OCI-LY7 (cell line): ENCODE data around the gene CCT7. TPM values are rescaled to one million over a fixed set of nuclear protein-coding genes. Genes with fewer than 3 reads are reported as not detected.

Experiments
- BruUV-seq: library from RNA; stranded (reverse); fragments of 400-500 nt; replicated peaks from 2 replicates; lab custom pipeline; 2021; lab: Mats Ljungman, UMichigan
- CTCF ChIA-PET: fragments of 300-600 bp; sonication (Branson Sonifier 250); formaldehyde crosslinking; loops from one replicate; lab custom pipeline; 2022; ENCODE audit warnings: antibody characterized with exemption; ENCODE audit not compliant: unreplicated experiment; lab: Charles Lee
- POLR2A ChIA-PET: fragments of 300-600 bp; sonication (Branson Sonifier 250); formaldehyde crosslinking; loops from one replicate; lab custom pipeline; 2022; ENCODE audit warnings: antibody characterized with exemption; lab: Charles Lee
- DNase-seq: peaks from one replicate; pipeline ENCODE4 v3.0.0-alpha.2; 2015; ENCODE audit warnings: low spot score
- H2AFZ ChIP-seq: fragments of 200-600 bp; sonication (generic), shearing (Covaris generic); 2 replicates; pipeline ENCODE4 v1.6.1; 2014; ENCODE audit warnings: mild to moderate bottlenecking, antibody characterized with exemption, low read length, moderate library complexity
- H3K27ac ChIP-seq: fragments of 200-600 bp; sonication (generic); 2 replicates; pipeline ENCODE4 v1.5.1; 2014; ENCODE audit warnings: mixed run types, low read depth, mild to moderate bottlenecking, moderate library complexity, low read length, inconsistent platforms; ENCODE audit not compliant: poor library complexity, severe bottlenecking
- H3K36me3 ChIP-seq: fragments of 200-600 bp; sonication (generic); 2 replicates; pipeline ENCODE4 v1.6.1; 2014; ENCODE audit warnings: mild to moderate bottlenecking, antibody characterized with exemption, low read length, moderate library complexity, mixed read lengths; ENCODE audit not compliant: insufficient read depth
- H3K4me1 ChIP-seq: fragments of 200-600 bp; sonication (generic); 2 replicates; pipeline ENCODE4 v1.5.1; 2014; ENCODE audit warnings: mild to moderate bottlenecking, low read length; ENCODE audit not compliant: insufficient read depth, poor library complexity, severe bottlenecking
- H3K4me2 ChIP-seq: fragments of 200-600 bp; sonication (generic); 2 replicates; pipeline ENCODE4 v1.6.1; 2014; ENCODE audit warnings: mild to moderate bottlenecking, low read length
- H3K4me3 ChIP-seq: fragments of 200-600 bp; sonication (generic); 2 replicates; pipeline ENCODE4 v1.5.1; 2014; ENCODE audit warnings: mild to moderate bottlenecking, low read depth, low read length; ENCODE audit not compliant: poor library complexity, severe bottlenecking
- H3K79me2 ChIP-seq: fragments of 200-600 bp; sonication (generic); 2 replicates; pipeline ENCODE4 v1.6.1; 2016; ENCODE audit warnings: low read depth, mild to moderate bottlenecking, low read length, moderate library complexity, mixed read lengths; ENCODE audit not compliant: insufficient read depth
- H3K9me2 ChIP-seq: fragments of 200-600 bp; sonication (generic); 2 replicates; pipeline ENCODE4 v1.6.1; 2016; ENCODE audit warnings: mild to moderate bottlenecking, low read length, mixed read lengths; ENCODE audit not compliant: insufficient read depth
- H3K9me3 ChIP-seq: fragments of 200-600 bp; sonication (generic); 2 replicates; pipeline ENCODE4 v1.6.1; 2014; ENCODE audit warnings: mild to moderate bottlenecking, mixed run types, low read length, mixed read lengths
- H4K20me1 ChIP-seq: fragments of 200-600 bp; sonication (generic); 2 replicates; pipeline ENCODE4 v1.6.1; 2014; ENCODE audit warnings: mild to moderate bottlenecking, antibody characterized with exemption, low read length, moderate library complexity, mixed read lengths; ENCODE audit not compliant: insufficient read depth
- CTCF ChIP-seq: fragments of 200-600 bp; sonication (generic); conservative IDR thresholded peaks from 2 replicates; pipeline ENCODE4 v1.5.1; 2014; ENCODE audit warnings: mild to moderate bottlenecking, antibody characterized with exemption, low read length, moderate library complexity, mixed read lengths
- EZH2phosphoT487 ChIP-seq: fragments of 200-600 bp; sonication (generic); IDR thresholded peaks from 2 replicates; pipeline ENCODE4 v1.6.1; 2018; ENCODE audit warnings: low read depth, borderline replicate concordance, mild to moderate bottlenecking, mixed run types, antibody characterized with exemption, low read length, moderate library complexity, mixed read lengths
- intact Hi-C: fragments of 100-400 bp; cut with micrococcal nuclease; formaldehyde crosslinking; loops from one replicate; pipeline ENCODE4 v1.10.0; 2022; ENCODE audit not compliant: unreplicated experiment
- total RNA-seq, 2 experiments: library from RNA; depleted of rRNA in 1 of 2; stranded (reverse); fragments of >200 nt in 1 of 2; shearing (Covaris generic) in 1 of 2; gene quantifications; 2 replicates each; pipeline ENCODE4 v1.2.3, GENCODE V29; 2014 to 2022

The CCT7 gene
- total RNA-seq, 2 experiments from 2014 or later = 334 to 347 TPM

DNA sequence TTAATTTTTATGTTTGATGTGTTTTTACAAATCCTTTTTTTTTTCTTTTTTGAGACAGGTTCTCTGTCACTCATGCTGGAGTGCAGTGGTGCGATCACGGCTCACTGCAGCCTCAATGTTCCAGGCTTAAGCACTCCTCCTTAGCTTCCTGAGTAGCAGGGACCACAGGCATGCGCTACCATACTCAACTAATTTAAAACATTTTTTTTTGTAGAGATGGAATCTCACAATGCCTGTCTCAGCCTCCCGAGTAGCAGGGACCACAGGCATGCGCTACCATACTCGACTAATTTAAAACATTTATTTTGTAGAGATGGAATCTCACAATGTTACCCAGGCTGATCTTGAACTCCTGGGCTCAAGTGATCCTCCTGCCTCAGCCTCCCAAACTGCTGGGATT is 28.5 kb upstream of the CCT7 start:
- Histone ChIP-seq H3K79me2 (no peaks in the 10 kb centered on the region), H3K4me1 (no peaks in the 10 kb centered on the region), H3K4me3 (no peak overlapping the region), H3K4me2 (no peak overlapping the region), H2AFZ (no peak overlapping the region), H3K36me3 (no peaks in the 10 kb centered on the region), H3K27ac (no peak overlapping the region), H4K20me1 (no peaks in the 10 kb centered on the region), H3K9me3 (no peaks in the 10 kb centered on the region), H3K9me2 (no peaks in the 10 kb centered on the region)
- POLR2A ChIA-PET = no interaction called here
- intact Hi-C loops = no loop called here
- BruUV-seq = no TSS peak
- DNase-seq = no peak
- CTCF ChIA-PET = no interaction called here
- TF ChIP-seq CTCF (no peak), EZH2phosphoT487 (no peak)

DNA sequence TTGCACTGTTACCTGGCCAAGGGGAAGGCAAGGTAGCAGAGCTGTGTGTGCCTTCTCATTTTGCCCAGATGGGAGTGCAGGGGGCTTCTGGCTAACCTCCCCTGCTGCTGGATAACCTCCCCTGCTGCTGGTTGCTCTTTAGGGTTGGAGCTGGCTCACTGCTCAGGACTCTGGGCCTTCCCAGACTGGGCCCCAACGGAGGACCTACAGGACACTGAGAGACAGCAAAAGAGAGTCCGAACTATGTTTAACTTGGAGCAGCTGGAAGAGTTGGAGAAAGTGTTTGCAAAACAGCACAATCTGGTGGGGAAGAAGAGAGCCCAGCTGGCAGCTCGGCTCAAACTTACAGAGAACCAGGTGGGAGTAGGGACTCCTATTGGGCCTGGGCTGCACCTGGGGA is 25.9 kb upstream of the CCT7 start:
- ChIA-PET CTCF (no interaction called here), POLR2A (interaction anchor here (0.6 to 1.0 kb wide), 4 partner anchors 15 to 328 kb away, joined by 3 to 11 read pairs (median 4); partner anchors contain the start of gene ALMS1)
- no peak for DNase-seq
- Histone ChIP-seq H3K79me2 (no peaks in the 10 kb centered on the region), H4K20me1 (no peaks in the 10 kb centered on the region), H3K4me2 (no peak overlapping the region), H3K4me1 (peaks cover 7% of the 10 kb centered on the region), H3K27ac (no peak overlapping the region), H3K9me2 (no peaks in the 10 kb centered on the region), H3K4me3 (no peak overlapping the region), H3K36me3 (no peaks in the 10 kb centered on the region), H3K9me3 (no peaks in the 10 kb centered on the region), H2AFZ (no peak overlapping the region)
- no TSS peak for BruUV-seq
- TF ChIP-seq EZH2phosphoT487 = no peak
- TF ChIP-seq CTCF = no peak
- intact Hi-C loops = no loop called here

DNA sequence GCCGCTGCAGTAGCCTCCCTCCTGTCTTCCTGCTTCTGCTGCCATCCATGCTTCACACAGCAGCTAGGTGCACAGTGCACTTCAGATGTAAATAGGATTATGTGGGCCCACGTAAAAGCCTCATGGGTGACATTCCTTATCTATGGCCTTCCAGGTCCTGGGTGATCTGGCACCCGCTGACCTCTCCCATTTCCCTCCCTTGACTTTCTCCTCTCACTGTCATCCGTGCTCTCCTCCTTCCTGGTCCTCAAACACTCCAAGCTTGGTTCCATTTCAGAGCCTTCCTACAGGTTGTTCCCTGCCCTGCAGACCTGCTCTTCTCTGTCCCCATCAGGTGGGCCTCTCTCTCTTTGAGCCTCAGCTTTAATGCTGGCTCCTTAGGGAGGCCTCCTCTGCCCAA is 24.1 kb upstream of the CCT7 start:
- ChIA-PET CTCF (no interaction called here), POLR2A (interaction anchor here (0.6 to 1.3 kb wide), 3 partner anchors 24 to 364 kb away, joined by 3 to 6 read pairs (median 4); partner anchors contain the start of gene CCT7)
- Histone ChIP-seq H3K9me2 (no peaks in the 10 kb centered on the region), H3K27ac (no peak overlapping the region), H4K20me1 (no peaks in the 10 kb centered on the region), H3K4me1 (peaks cover 16% of the 10 kb centered on the region), H3K9me3 (no peaks in the 10 kb centered on the region), H3K4me3 (no peak overlapping the region), H3K36me3 (no peaks in the 10 kb centered on the region), H3K79me2 (peaks cover 8% of the 10 kb centered on the region; the same call in 1 of the 2 replicates), H2AFZ (no peak overlapping the region), H3K4me2 (no peak overlapping the region)
- no peak for TF ChIP-seq CTCF
- TF ChIP-seq EZH2phosphoT487 = no peak
- intact Hi-C loops = no loop called here
- BruUV-seq = no TSS peak
- no peak for DNase-seq
